Stimulated activated effector memory CD8-positive, alpha-beta T cell treated with anti-CD3 and anti-CD28 coated beads, Interleukin-12 subunit alpha, Interleukin-12 subunit beta, amount 100 ng/mL, for 72 hours (primary cell): Measurements from ENCODE around the gene EWSR1.
A peak's percentile ranks its signal among the peaks of the same experiment; 100 is the strongest.
"Not testable (repeated sequence)": the region's sequence is repeated elsewhere in the genome, so short reads cannot be mapped to it uniquely, and the experiment has no call there.

Experiments used
- ATAC-seq: fragments of 150-1000 bp; cut with Tn5 transposase; 2 replicates; pipeline ENCODE4 v1.10.0; 2021
- DNase-seq, 2 donors: peaks; one replicate each; pipeline ENCODE4 v3.0.0; 2021 to 2022; ENCODE audit warnings: low spot score in 2 of 2
- H3K27ac Mint-ChIP-seq: one replicate; pipeline ENCODE4 v1.8.0; 2022; ENCODE audit warnings: mild to moderate bottlenecking, mixed read lengths
- H3K36me3 Mint-ChIP-seq: one replicate; pipeline ENCODE4 v1.8.0; 2022; ENCODE audit warnings: mild to moderate bottlenecking, mixed read lengths
- H3K4me1 Mint-ChIP-seq: one replicate; pipeline ENCODE4 v1.8.0; 2022; ENCODE audit warnings: mixed read lengths
- H3K4me3 Mint-ChIP-seq: one replicate; pipeline ENCODE4 v1.8.0; 2022; ENCODE audit warnings: mild to moderate bottlenecking, mixed read lengths
- H3K9me3 Mint-ChIP-seq: one replicate; pipeline ENCODE4 v1.8.0; 2022; ENCODE audit warnings: mixed read lengths

The EWSR1 gene

GRCh38 chr22:29267858-29268510 lies at the start of gene EWSR1, which contains the start of gene RHBDD3:
Gene EWSR1 (plus strand): TSS chr22:29268268. CDS start chr22:29268337, 69 bp downstream.
Gene RHBDD3 (minus strand): TSS chr22:29267981. CDS start chr22:29265626, 2,355 bp downstream.
- Mint-ChIP-seq H3K27ac (peak within 1 kb of the TSS; percentile 100), H3K4me3 (peak within 1 kb of the TSS; percentile 89), H3K9me3 (no peaks in the 10 kb centered on the region), H3K4me1 (peaks cover 49% of the 10 kb centered on the region), H3K36me3 (peaks cover 75% of the 10 kb centered on the region)
- ATAC-seq (peak; percentile 95), DNase-seq (peak; percentile 100)

GRCh38 chr22:29218758-29219408 lies 49.2 kb upstream of the EWSR1 start:
- no peak for ATAC-seq
- H3K4me3 Mint-ChIP-seq: no peak overlapping the region

GRCh38 chr22:29219409-29219782 lies 48.7 kb upstream of the EWSR1 start:
- ATAC-seq, H3K9me3 Mint-ChIP-seq, DNase-seq, H3K4me3 Mint-ChIP-seq, H3K27ac Mint-ChIP-seq, H3K4me1 Mint-ChIP-seq, H3K36me3 Mint-ChIP-seq: not testable (repeated sequence)

More at GRCh38 chr22:29218758-29219408, 49.2 kb upstream of the EWSR1 start:
- no peak for DNase-seq
- H3K36me3 Mint-ChIP-seq: no peaks in the 10 kb centered on the region
- no peaks in the 10 kb centered on the region for H3K4me1 Mint-ChIP-seq
- no peaks in the 10 kb centered on the region for H3K9me3 Mint-ChIP-seq
- H3K27ac Mint-ChIP-seq: no peak overlapping the region

GRCh38 chr22:29219881-29220670 lies 48.0 kb upstream of the EWSR1 start:
- peak overlapping the region; percentile 24 for H3K27ac Mint-ChIP-seq
- no peaks in the 10 kb centered on the region for H3K4me1 Mint-ChIP-seq
- no peaks in the 10 kb centered on the region for H3K9me3 Mint-ChIP-seq
- no peak overlapping the region for H3K4me3 Mint-ChIP-seq
- no peaks in the 10 kb centered on the region for H3K36me3 Mint-ChIP-seq
- DNase-seq (no peak), ATAC-seq (no peak)

- DNase-seq (no peak), ATAC-seq (no peak)
- Mint-ChIP-seq H3K4me1 (no peaks in the 10 kb centered on the region), H3K4me3 (no peak overlapping the region), H3K27ac (no peak overlapping the region), H3K9me3 (no peaks in the 10 kb centered on the region), H3K36me3 (no peaks in the 10 kb centered on the region)
Measured at GRCh38 chr22:29224121-29224858, 43.8 kb upstream of the EWSR1 start.

- H3K27ac Mint-ChIP-seq: no peak overlapping the region
- ATAC-seq: no peak
Measured at GRCh38 chr22:29224859-29225410, 43.1 kb upstream of the EWSR1 start.

GRCh38 chr22:29225422-29226090 lies 42.5 kb upstream of the EWSR1 start:
- ATAC-seq (peak; percentile 39), DNase-seq (no peak)
- Mint-ChIP-seq H3K9me3 (no peaks in the 10 kb centered on the region), H3K27ac (no peak overlapping the region), H3K36me3 (no peaks in the 10 kb centered on the region), H3K4me3 (no peak overlapping the region), H3K4me1 (no peaks in the 10 kb centered on the region)

More at GRCh38 chr22:29224859-29225410, 43.1 kb upstream of the EWSR1 start:
- Mint-ChIP-seq H3K4me1 (no peaks in the 10 kb centered on the region), H3K9me3 (no peaks in the 10 kb centered on the region), H3K4me3 (no peak overlapping the region), H3K36me3 (no peaks in the 10 kb centered on the region)
- DNase-seq: no peak

GRCh38 chr22:29226351-29226981 lies 41.6 kb upstream of the EWSR1 start:
- DNase-seq (no peak), ATAC-seq (no peak)
- Mint-ChIP-seq H3K4me3 (no peak overlapping the region), H3K4me1 (no peaks in the 10 kb centered on the region), H3K27ac (no peak overlapping the region), H3K36me3 (no peaks in the 10 kb centered on the region), H3K9me3 (no peaks in the 10 kb centered on the region)

- Mint-ChIP-seq H3K36me3 (no peaks in the 10 kb centered on the region), H3K27ac (no peak overlapping the region), H3K4me3 (no peak overlapping the region), H3K9me3 (peaks cover 4% of the 10 kb centered on the region), H3K4me1 (no peaks in the 10 kb centered on the region)
- ATAC-seq: peak; percentile 13
- no peak for DNase-seq
Measured at GRCh38 chr22:29230972-29231875, 36.8 kb upstream of the EWSR1 start.

- ATAC-seq (peak; percentile 13), DNase-seq (no peak)
- Mint-ChIP-seq H3K4me1 (no peaks in the 10 kb centered on the region), H3K27ac (no peak overlapping the region), H3K9me3 (peaks cover 4% of the 10 kb centered on the region), H3K4me3 (no peak overlapping the region), H3K36me3 (no peaks in the 10 kb centered on the region)
Measured at GRCh38 chr22:29231971-29232959, 35.8 kb upstream of the EWSR1 start.

GRCh38 chr22:29233277-29233877 lies 34.7 kb upstream of the EWSR1 start:
- ATAC-seq: peak; percentile 31
- Mint-ChIP-seq H3K4me1 (no peaks in the 10 kb centered on the region), H3K9me3 (peaks cover 4% of the 10 kb centered on the region), H3K4me3 (no peak overlapping the region), H3K36me3 (no peaks in the 10 kb centered on the region), H3K27ac (no peak overlapping the region)
- no peak for DNase-seq

- not testable (repeated sequence) for H3K9me3 Mint-ChIP-seq, H3K4me1 Mint-ChIP-seq, H3K4me3 Mint-ChIP-seq, ATAC-seq, H3K36me3 Mint-ChIP-seq, H3K27ac Mint-ChIP-seq, DNase-seq
Measured at GRCh38 chr22:29240481-29240880, 27.6 kb upstream of the EWSR1 start.
